SK-N-SH (cell line): ENCODE data around the gene OLFML1. TPM values are rescaled to one million over a fixed set of nuclear protein-coding genes. Genes with fewer than 3 reads are reported as not detected.

Source experiments
- CTCF ChIA-PET: fragments of 300-600, 350-600 bp; formaldehyde crosslinking; extraction: SDS; loops from one replicate; lab custom pipeline; 2021; lab: Yijun Ruan, JAX
- POLR2A ChIA-PET: fragments of 350-600 bp; sonication (Branson Sonifier 250); formaldehyde crosslinking; extraction: SDS; loops from one replicate; lab custom pipeline; 2020; ENCODE audit warnings: antibody characterized with exemption, inconsistent platforms; lab: Yijun Ruan, JAX
- DNase-seq: peaks from one replicate; pipeline ENCODE4 v3.0.0; 2012
- H2AFZ ChIP-seq: fragments of 200-600 bp; sonication (generic); 2 replicates; pipeline ENCODE4 v1.8.1; 2016; ENCODE audit warnings: antibody characterized with exemption, mild to moderate bottlenecking, low read depth
- H3F3A ChIP-seq: fragments of 200-600 bp; sonication (generic); replicated peaks from 2 replicates; pipeline ENCODE3; 2016; ENCODE audit warnings: antibody characterized with exemption, mild to moderate bottlenecking; ENCODE audit not compliant: insufficient read depth
- H3K27ac ChIP-seq, 2 experiments: fragments of 200-500 bp in 1 of 2; fragments of 200-600 bp in 1 of 2; sonication (Bioruptor generic) in 1 of 2; sonication (generic), shearing (Covaris generic) in 1 of 2; 2 replicates each; pipeline versions ENCODE4 v1.5.1 to v1.6.1; 2014 to 2016; ENCODE audit warnings: low read depth in 2 of 2, inconsistent platforms in 1 of 2, low read length in 1 of 2, mild to moderate bottlenecking in 1 of 2, mixed read lengths in 1 of 2
- H3K27me3 ChIP-seq: fragments of 200-600 bp; sonication (generic), shearing (Covaris generic); 2 replicates; pipeline ENCODE4 v1.6.1; 2016; ENCODE audit warnings: mixed run types; ENCODE audit not compliant: insufficient read depth
- H3K36me3 ChIP-seq, 2 experiments: fragments of 200-500 bp in 1 of 2; fragments of 200-600 bp in 1 of 2; sonication (Bioruptor generic) in 1 of 2; sonication (generic) in 1 of 2; replicated peaks in 1 of 2; 2 replicates each; pipeline versions ENCODE3 to v1.5.1; 2014 to 2016; ENCODE audit warnings: low read length in 1 of 2, mild to moderate bottlenecking in 1 of 2; ENCODE audit not compliant: insufficient read depth in 2 of 2, control insufficient read depth in 1 of 2
- H3K4me1 ChIP-seq, 2 experiments: fragments of 200-500 bp in 1 of 2; fragments of 200-600 bp in 1 of 2; sonication (Bioruptor generic) in 1 of 2; sonication (generic), shearing (Covaris generic) in 1 of 2; 2 replicates each; pipeline versions ENCODE4 v1.5.1 to v1.6.1; 2014 to 2016; ENCODE audit warnings: low read depth in 1 of 2, low read length in 1 of 2, mixed run types in 1 of 2; ENCODE audit not compliant: insufficient read depth in 2 of 2, control insufficient read depth in 1 of 2
- H3K4me2 ChIP-seq: fragments of 200-600 bp; sonication (generic), shearing (Covaris generic); 2 replicates; pipeline ENCODE4 v1.6.1; 2017; ENCODE audit warnings: mixed run types
- H3K4me3 ChIP-seq, 2 experiments: fragments of 200-500 bp in 1 of 2; fragments of 200-600 bp in 1 of 2; sonication (Bioruptor generic) in 1 of 2; sonication (generic), shearing (Covaris generic) in 1 of 2; 2 replicates each; pipeline versions ENCODE4 v1.5.1 to v1.8.1; 2014 to 2016; ENCODE audit warnings: low read depth in 2 of 2, inconsistent platforms in 1 of 2, low read length in 1 of 2, mild to moderate bottlenecking in 1 of 2, mixed read lengths in 1 of 2, moderate library complexity in 1 of 2
- H3K79me2 ChIP-seq: fragments of 200-600 bp; sonication (generic); 2 replicates; pipeline ENCODE4 v1.8.1; 2017; ENCODE audit warnings: mild to moderate bottlenecking; ENCODE audit not compliant: insufficient read depth
- H3K9ac ChIP-seq: fragments of 200-600 bp; sonication (generic); 2 replicates; pipeline ENCODE4 v1.6.1; 2017; ENCODE audit warnings: mixed run types
- H3K9me2 ChIP-seq: fragments of 200-600 bp; sonication (generic); 2 replicates; pipeline ENCODE4 v1.6.1; 2017; ENCODE audit warnings: mixed run types
- H3K9me3 ChIP-seq: fragments of 200-600 bp; sonication (generic); 2 replicates; pipeline ENCODE4 v1.6.1; 2017; ENCODE audit warnings: mixed run types, mild to moderate bottlenecking, moderate library complexity
- H4K20me1 ChIP-seq: fragments of 200-600 bp; sonication (generic); 2 replicates; pipeline ENCODE4 v1.6.1; 2017; ENCODE audit warnings: mild to moderate bottlenecking, mixed run types; ENCODE audit not compliant: insufficient read depth
- EP300 ChIP-seq, 2 experiments: IDR thresholded peaks; 2 replicates each; pipeline versions ENCODE4 v1.4.0 to v1.6.1; 2012; ENCODE audit warnings: borderline replicate concordance in 1 of 2, low read depth in 1 of 2, low read length in 1 of 2
- FOSL2 ChIP-seq: IDR thresholded peaks from 2 replicates; pipeline ENCODE4 v1.4.0; 2012; ENCODE audit warnings: low read depth, mild to moderate bottlenecking, moderate library complexity, borderline replicate concordance
- GABPA ChIP-seq: IDR thresholded peaks from 2 replicates; pipeline ENCODE4 v1.4.0; 2012; ENCODE audit warnings: low read depth, mild to moderate bottlenecking
- GATA2 ChIP-seq: sonication (generic); formaldehyde crosslinking; IDR thresholded peaks from 2 replicates; pipeline ENCODE4 v1.5.0; 2020; ENCODE audit warnings: mild to moderate bottlenecking, missing genetic modification reagents
- IRF3 ChIP-seq: fragments of 150-350 bp; IDR thresholded peaks from 2 replicates; pipeline ENCODE4 v1.6.1; 2016; ENCODE audit warnings: mild to moderate bottlenecking, low read depth, low read length
- JUND ChIP-seq: IDR thresholded peaks from 2 replicates; pipeline ENCODE4 v1.4.0; 2012
- MAX ChIP-seq: IDR thresholded peaks from 2 replicates; pipeline ENCODE4 v1.4.0; 2012; ENCODE audit warnings: low read depth
- RAD21 ChIP-seq: IDR thresholded peaks from 2 replicates; pipeline ENCODE4 v1.6.1; 2012; ENCODE audit warnings: mild to moderate bottlenecking, low read length
- RFX5 ChIP-seq: IDR thresholded peaks from 2 replicates; pipeline ENCODE4 v1.6.1; 2012; ENCODE audit warnings: mild to moderate bottlenecking, improper control_type of control experiment, low read length
- SMC3 ChIP-seq: IDR thresholded peaks from 2 replicates; pipeline ENCODE4 v1.6.1; 2012; ENCODE audit warnings: low read depth, low read length, improper control_type of control experiment
- TAF1 ChIP-seq: IDR thresholded peaks from 2 replicates; pipeline ENCODE4 v1.6.1; 2012; ENCODE audit warnings: low read depth, mild to moderate bottlenecking, low read length, moderate library complexity, borderline replicate concordance
- TCF12 ChIP-seq: IDR thresholded peaks from 2 replicates; pipeline ENCODE4 v1.4.0; 2012
- TEAD4 ChIP-seq: IDR thresholded peaks from 2 replicates; pipeline ENCODE4 v1.4.0; 2012; ENCODE audit warnings: mild to moderate bottlenecking, borderline replicate concordance; ENCODE audit not compliant: insufficient read depth
- USF1 ChIP-seq: IDR thresholded peaks from 2 replicates; pipeline ENCODE4 v1.4.0; 2012; ENCODE audit warnings: low read depth, borderline replicate concordance
- YY1 ChIP-seq: IDR thresholded peaks from 2 replicates; pipeline ENCODE4 v1.4.0; 2012; ENCODE audit warnings: low read depth, mild to moderate bottlenecking
- WGBS: methylation state at CpG from one replicate; pipeline ENCODE4 v1.1.6; 2017; ENCODE audit warnings: low lambda C conversion rate; 5-methylcytosine and 5-hydroxymethylcytosine counted together
- polyA plus RNA-seq, 3 experiments: library from polyadenylated mRNA; depleted of rRNA; stranded (reverse); fragments of >200 nt; gene quantifications; 2 replicates each; pipeline ENCODE4 v1.2.3, GENCODE V29; 2012

The OLFML1 gene
- polyA plus RNA-seq, 1 of the 3 experiments (the other 2 are of a cell fraction): not detected

- 48% methylated on average over 2 of the region's 2 CpGs for WGBS
- H3K36me3 ChIP-seq: no peaks in the 10 kb centered on the region
- H3K9me2 ChIP-seq: no peaks in the 10 kb centered on the region
- no peak overlapping the region for H3K4me2 ChIP-seq
- H3K9ac ChIP-seq: no peak overlapping the region
- H3K9me3 ChIP-seq: no peaks in the 10 kb centered on the region
- no peaks in the 10 kb centered on the region for H3F3A ChIP-seq
- POLR2A ChIA-PET: no interaction called here
- no peaks in the 10 kb centered on the region for H3K27me3 ChIP-seq
- no peak for DNase-seq
- no peaks in the 10 kb centered on the region for H3K79me2 ChIP-seq
- H4K20me1 ChIP-seq: no peaks in the 10 kb centered on the region
- no peak overlapping the region for H3K4me3 ChIP-seq
- TF ChIP-seq TCF12 (no peak), RFX5 (no peak), TEAD4 (no peak), IRF3 (no peak), RAD21 (no peak), GATA2 (CRISPR knock-in tag) (no peak), MAX (no peak), TAF1 (no peak), YY1 (no peak), JUND (no peak), EP300 (IDR thresholded peaks at IDR 0.05; ENCODE audit: borderline replicate concordance in 1 of 2, low read depth in 1 of 2, low read length in 1 of 2) (no peak), SMC3 (no peak), GABPA (no peak), FOSL2 (no peak)
- no peak overlapping the region for H2AFZ ChIP-seq
- CTCF ChIA-PET: interaction anchor here (0.6 kb wide), 1 partner anchor 9 kb away, joined by 3 read pairs; no protein-coding TSS in a partner anchor
- peaks cover 0 to 2% of the 10 kb centered on the region in 2 experiments; a peak in 1 of 4 replicates for H3K4me1 ChIP-seq
- no peak overlapping the region for H3K27ac ChIP-seq
These were observed 2.1 kb downstream of the OLFML1 start for GRCh38 chr11:7487360-7487759.

GRCh38 chr11:7488681-7489080, 3.4 kb downstream of the OLFML1 start:
- no peaks in the 10 kb centered on the region for H3K27me3 ChIP-seq
- H3K36me3 ChIP-seq: no peaks in the 10 kb centered on the region
- no peak overlapping the region for H3K9ac ChIP-seq
- no peaks in the 10 kb centered on the region for H4K20me1 ChIP-seq
- H3K9me2 ChIP-seq: no peaks in the 10 kb centered on the region
- H2AFZ ChIP-seq: no peak overlapping the region
- CTCF ChIA-PET: interaction anchor here (1.5 kb wide), 1 partner anchor 13 kb away, joined by 3 read pairs; no protein-coding TSS in a partner anchor
- no peak overlapping the region for H3K27ac ChIP-seq
- H3F3A ChIP-seq: no peaks in the 10 kb centered on the region
- POLR2A ChIA-PET: no interaction called here
- H3K4me2 ChIP-seq: no peak overlapping the region
- 10% methylated on average over 1 of the region's 1 CpG for WGBS
- H3K4me1 ChIP-seq: peaks cover 0 to 2% of the 10 kb centered on the region in 2 experiments; a peak in 1 of 4 replicates
- H3K79me2 ChIP-seq: no peaks in the 10 kb centered on the region
- no peak for DNase-seq
- no peak for TF ChIP-seq USF1
- H3K4me3 ChIP-seq: no peak overlapping the region
- no peaks in the 10 kb centered on the region for H3K9me3 ChIP-seq
